HG03039 (cell line): Measurements from ENCODE around the gene ATP11B.

Experiments
- ATAC-seq: cut with Tn5 transposase; IDR thresholded peaks from one replicate; pipeline ENCODE4 v1.9.1; 2021; ENCODE audit warnings: mild to moderate bottlenecking, moderate library complexity; ENCODE audit not compliant: unreplicated experiment

ATP11B gene

GRCh38 chr3:182948305-182948704 lies 155.0 kb downstream of the ATP11B start:
- ATAC-seq, result no peak

GRCh38 chr3:182949688-182950087 lies 156.4 kb downstream of the ATP11B start:
- no peak for ATAC-seq

GRCh38 chr3:182954553-182955235 lies 161.4 kb downstream of the ATP11B start:
- ATAC-seq, result no peak

- no peak for ATAC-seq
Measured at GRCh38 chr3:182957226-182957625, 163.9 kb downstream of the ATP11B start.

GRCh38 chr3:182957676-182958266 lies 164.5 kb downstream of the ATP11B start:
- ATAC-seq, result no peak

- no peak for ATAC-seq
Measured at GRCh38 chr3:182959474-182960350, 166.4 kb downstream of the ATP11B start.

- ATAC-seq, result no peak
Measured at GRCh38 chr3:182962166-182962565, 168.9 kb downstream of the ATP11B start.

- ATAC-seq, result no peak
Measured at GRCh38 chr3:182964179-182964578, 170.9 kb downstream of the ATP11B start.

- no peak for ATAC-seq
Measured at GRCh38 chr3:182965861-182966366, 172.6 kb downstream of the ATP11B start.

GRCh38 chr3:182967218-182968204 lies 174.2 kb downstream of the ATP11B start:
- ATAC-seq, result no peak

- ATAC-seq, result no peak
Measured at GRCh38 chr3:182969277-182969676, 176.0 kb downstream of the ATP11B start.

GRCh38 chr3:182969853-182970252 lies 176.5 kb downstream of the ATP11B start:
- ATAC-seq, result no peak

- no peak for ATAC-seq
Measured at GRCh38 chr3:182970811-182971418, 177.6 kb downstream of the ATP11B start.
